Keratinocyte (primary cell): ENCODE results near the gene GPM6B. TPM values are rescaled to one million over a fixed set of nuclear protein-coding genes. Genes with fewer than 3 reads are reported as not detected.
"Not testable (repeated sequence)": the region's sequence is repeated elsewhere in the genome, so short reads cannot be mapped to it uniquely, and the experiment has no call there.

Experiments used
- DNase-seq: peaks from one replicate; pipeline ENCODE4 v3.0.0-alpha.2; 2011; ENCODE audit warnings: low read depth, missing footprints, low spot score
- FAIRE-seq: peaks from 2 replicates; lab custom pipeline; 2011; peaks lifted over from hg19 to GRCh38; lab: Jason Lieb, UNC
- H2AFZ ChIP-seq: 2 replicates; pipeline ENCODE4 v1.6.0; 2012; ENCODE audit warnings: low read length, control low read depth, inconsistent platforms; ENCODE audit not compliant: control insufficient read depth
- H3K27ac ChIP-seq: 2 replicates; pipeline ENCODE4 v1.5.1; 2011; ENCODE audit warnings: low read length; ENCODE audit not compliant: control insufficient read depth, insufficient read depth
- H3K27me3 ChIP-seq: 3 replicates; pipeline ENCODE4 v1.6.0; 2011; ENCODE audit warnings: low read length; ENCODE audit not compliant: control insufficient read depth, insufficient read depth; ENCODE audit errors: extremely low read depth
- H3K36me3 ChIP-seq, 2 experiments: 2 replicates in 1 of 2; 3 replicates in 1 of 2; pipeline ENCODE4 v1.5.1; 2011; ENCODE audit warnings: low read length in 2 of 2, mild to moderate bottlenecking in 1 of 2; ENCODE audit not compliant: control insufficient read depth in 2 of 2, insufficient read depth in 2 of 2; ENCODE audit errors: extremely low read depth in 1 of 2
- H3K4me1 ChIP-seq: 3 replicates; pipeline ENCODE4 v1.5.1; 2011; ENCODE audit warnings: low read length; ENCODE audit not compliant: control insufficient read depth, insufficient read depth; ENCODE audit errors: extremely low read depth
- H3K4me2 ChIP-seq: 3 replicates; pipeline ENCODE4 v1.6.0; 2011; ENCODE audit warnings: low read depth, low read length; ENCODE audit not compliant: control insufficient read depth, insufficient read depth; ENCODE audit errors: extremely low read depth
- H3K4me3 ChIP-seq, 3 experiments: fragments of 200-600 bp in 1 of 3; sonication (generic) in 1 of 3; 2 replicates in 2 of 3; 3 replicates in 1 of 3; pipeline ENCODE4 v1.5.1; 2011 to 2016; ENCODE audit warnings: low read length in 3 of 3, mild to moderate bottlenecking in 3 of 3, control low read depth in 2 of 3, inconsistent platforms in 1 of 3, low read depth in 1 of 3, mixed read lengths in 1 of 3, mixed run types in 1 of 3, moderate library complexity in 1 of 3; ENCODE audit not compliant: control insufficient read depth in 2 of 3, insufficient read depth in 2 of 3; ENCODE audit errors: extremely low read depth in 1 of 3
- H3K79me2 ChIP-seq: 2 replicates; pipeline ENCODE4 v1.6.0; 2012; ENCODE audit warnings: low read length; ENCODE audit not compliant: control insufficient read depth, insufficient read depth
- H3K9ac ChIP-seq: 3 replicates; pipeline ENCODE4 v1.6.0; 2011; ENCODE audit warnings: low read length; ENCODE audit not compliant: control insufficient read depth, insufficient read depth; ENCODE audit errors: extremely low read depth
- H3K9me1 ChIP-seq: 3 replicates; pipeline ENCODE4 v1.6.0; 2011; ENCODE audit warnings: low read length; ENCODE audit not compliant: control insufficient read depth, insufficient read depth; ENCODE audit errors: extremely low read depth
- H3K9me3 ChIP-seq: 2 replicates; pipeline ENCODE4 v1.5.1; 2012; ENCODE audit warnings: low read depth, low read length; ENCODE audit not compliant: control insufficient read depth
- H4K20me1 ChIP-seq: 3 replicates; pipeline ENCODE4 v1.6.0; 2011; ENCODE audit warnings: low read length; ENCODE audit not compliant: control insufficient read depth, insufficient read depth; ENCODE audit errors: extremely low read depth
- CTCF ChIP-seq, 3 experiments: IDR thresholded peaks in 1 of 3; conservative IDR thresholded peaks in 1 of 3; optimal IDR thresholded peaks in 1 of 3; 2 replicates in 2 of 3; 3 replicates in 1 of 3; pipeline versions ENCODE3 to v1.5.1; 2011; ENCODE audit warnings: low read length in 3 of 3, mild to moderate bottlenecking in 3 of 3, moderate library complexity in 2 of 3, control low read depth in 1 of 3, inconsistent platforms in 1 of 3; ENCODE audit not compliant: insufficient read depth in 2 of 3; ENCODE audit errors: extremely low read depth in 1 of 3
- EZH2 ChIP-seq: IDR thresholded peaks from one replicate; pipeline ENCODE4 v1.6.1; 2012; ENCODE audit warnings: inconsistent platforms, mild to moderate bottlenecking, low read length, moderate library complexity
- dilution Hi-C: fragments of 300-500 bp; cut with MboI; formaldehyde crosslinking; loops from one replicate; pipeline ENCODE4 v1.7.0; 2020; ENCODE audit warnings: low sequenced_read_pairs; ENCODE audit not compliant: extremely low pct_ligation_motif_present
- polyA plus RNA-seq, 5 experiments: library from polyadenylated mRNA; depleted of rRNA in 3 of 5; stranded (reverse) in 3 of 5; stranded (forward) in 1 of 5; unstranded in 1 of 5; fragments of >200 nt; gene quantifications; 1 replicate in 1 of 5; 2 replicates in 3 of 5; 3 replicates in 1 of 5; pipeline versions ENCODE4 v1.2.1 to v1.2.3, GENCODE V29; 2011 to 2012; ENCODE audit warnings: missing spikeins in 2 of 5, low read depth in 1 of 5, low replicate concordance in 1 of 5

Gene GPM6B
- polyA plus RNA-seq, 1 donor (not counting 4 experiments of a cell fraction or from before 2014, with no cell fraction given): 0.26 TPM

- H3K36me3 ChIP-seq, FAIRE-seq, H3K9me3 ChIP-seq, H2AFZ ChIP-seq, H3K9me1 ChIP-seq, H4K20me1 ChIP-seq, H3K4me1 ChIP-seq, DNase-seq, H3K4me2 ChIP-seq, dilution Hi-C loops, H3K9ac ChIP-seq, H3K4me3 ChIP-seq, H3K27me3 ChIP-seq, H3K27ac ChIP-seq: not testable (repeated sequence)
- H3K79me2 ChIP-seq: peaks cover 56% of the 10 kb centered on the region
Observed at GRCh38 chrX:13726583-13726982, 90.3 kb downstream of the GPM6B start.

- H3K9me3 ChIP-seq, H3K4me3 ChIP-seq, H3K27me3 ChIP-seq, H3K9ac ChIP-seq, H3K4me2 ChIP-seq, H3K27ac ChIP-seq, DNase-seq, H4K20me1 ChIP-seq, H3K36me3 ChIP-seq, H3K9me1 ChIP-seq, H2AFZ ChIP-seq, H3K4me1 ChIP-seq, FAIRE-seq, dilution Hi-C loops: not testable (repeated sequence)
- H3K79me2 ChIP-seq: peaks cover 57% of the 10 kb centered on the region
Observed at GRCh38 chrX:13724878-13725277, 92.0 kb downstream of the GPM6B start.

GRCh38 chrX:13721819-13722519 lies 94.9 kb downstream of the GPM6B start:
- Histone ChIP-seq H3K36me3 (peaks cover 12 to 14% of the 10 kb centered on the region in 2 experiments), H3K27ac (no peak overlapping the region), H3K4me1 (no peaks in the 10 kb centered on the region), H3K9me1 (no peaks in the 10 kb centered on the region), H3K4me2 (no peak overlapping the region), H3K79me2 (peaks cover 45% of the 10 kb centered on the region), H3K9me3 (no peaks in the 10 kb centered on the region), H4K20me1 (peaks cover 6% of the 10 kb centered on the region), H3K27me3 (no peaks in the 10 kb centered on the region), H3K4me3 (no peak overlapping the region), H3K9ac (no peak overlapping the region), H2AFZ (no peak overlapping the region)
- TF ChIP-seq CTCF (optimal IDR thresholded peaks at IDR 0.05 in 1 of 3, IDR thresholded peaks at IDR 0.05 in 1 of 3, conservative IDR thresholded peaks at IDR 0.05 in 1 of 3; ENCODE audit: extremely low read depth in 1 of 3, insufficient read depth in 2 of 3, low read length in 3 of 3): no peak
- no peak for TF ChIP-seq EZH2
- FAIRE-seq (no peak), DNase-seq (no peak)
- dilution Hi-C loops: no loop called here
